NCI-H69 (cell line): Measurements from ENCODE around the gene CXCL17.
"Not testable (repeated sequence)": the region's sequence is repeated elsewhere in the genome, so short reads cannot be mapped to it uniquely, and the experiment has no call there.

ENCODE experiments used
- DNase-seq: peaks from one replicate; lab custom pipeline; 2025; lab: John Stamatoyannopoulos, UW

CXCL17 gene

GRCh38 chr19:42465827-42466280 is 23.1 kb upstream of the CXCL17 start:
- no peak for DNase-seq

- DNase-seq, result no peak
These were observed 19.1 kb upstream of the CXCL17 start for GRCh38 chr19:42461700-42462324.

- not testable (repeated sequence) for DNase-seq
These were observed 18.5 kb upstream of the CXCL17 start for GRCh38 chr19:42461231-42461630.

GRCh38 chr19:42459926-42460325 is 17.2 kb upstream of the CXCL17 start:
- no peak for DNase-seq

DNA sequence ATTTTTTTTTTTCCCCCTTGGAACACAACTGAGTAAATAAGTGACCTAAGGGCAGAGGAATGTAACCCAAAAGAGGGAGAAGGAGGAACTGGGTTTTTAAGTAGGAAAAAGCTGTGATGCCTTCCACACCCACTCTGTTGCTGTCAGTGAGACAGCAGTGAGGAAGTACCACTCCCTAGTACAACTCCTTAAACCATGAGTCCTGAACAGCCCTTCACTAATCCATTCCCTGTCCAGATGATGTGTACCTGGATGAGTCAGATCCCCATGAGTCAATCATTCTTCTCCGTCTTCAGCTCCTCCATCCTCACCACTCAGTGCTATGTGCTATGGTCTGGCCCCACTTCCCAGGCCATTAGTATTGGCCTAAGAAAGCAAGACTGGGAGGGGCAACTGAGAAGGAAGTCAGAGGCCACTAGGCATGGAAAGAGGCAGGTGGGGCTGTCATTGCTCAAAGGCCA is 12.9 kb upstream of the CXCL17 start:
- DNase-seq, result no peak

GRCh38 chr19:42455086-42455485 is 12.3 kb upstream of the CXCL17 start:
- DNase-seq, result no peak

- peak; percentile 25 for DNase-seq
These were observed 9.8 kb upstream of the CXCL17 start for GRCh38 chr19:42452590-42452989.

DNA sequence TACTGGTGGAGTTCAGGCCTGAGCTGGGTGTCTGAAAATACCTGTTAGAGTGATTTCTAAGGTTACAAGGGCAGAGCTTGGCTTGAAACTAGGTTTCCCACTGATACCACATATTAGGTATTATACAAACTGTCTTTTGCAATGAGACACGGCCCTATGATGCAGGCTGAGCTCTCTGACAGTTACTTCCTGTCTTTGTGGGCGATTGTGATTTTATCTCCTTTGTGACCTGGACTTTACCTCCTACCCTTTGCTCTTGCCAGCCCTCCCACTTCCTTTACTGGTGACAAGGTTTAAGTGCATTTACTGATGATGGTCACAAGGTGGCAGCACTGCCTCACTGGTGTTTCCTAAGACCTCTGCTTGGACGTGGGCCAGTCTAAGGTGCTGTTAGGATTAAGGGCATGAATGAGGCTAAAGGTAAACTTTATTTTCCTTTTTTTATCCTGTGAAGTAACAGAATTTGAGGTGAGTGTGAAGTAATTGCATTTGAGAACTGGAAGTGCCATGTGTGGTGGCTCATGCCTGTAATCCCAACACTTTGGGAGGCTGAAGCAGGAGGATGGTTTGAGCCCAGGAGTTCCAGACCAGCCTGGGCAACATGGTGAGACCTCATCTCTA is 7.7 kb upstream of the CXCL17 start:
- peak; percentile 89 for DNase-seq

DNA sequence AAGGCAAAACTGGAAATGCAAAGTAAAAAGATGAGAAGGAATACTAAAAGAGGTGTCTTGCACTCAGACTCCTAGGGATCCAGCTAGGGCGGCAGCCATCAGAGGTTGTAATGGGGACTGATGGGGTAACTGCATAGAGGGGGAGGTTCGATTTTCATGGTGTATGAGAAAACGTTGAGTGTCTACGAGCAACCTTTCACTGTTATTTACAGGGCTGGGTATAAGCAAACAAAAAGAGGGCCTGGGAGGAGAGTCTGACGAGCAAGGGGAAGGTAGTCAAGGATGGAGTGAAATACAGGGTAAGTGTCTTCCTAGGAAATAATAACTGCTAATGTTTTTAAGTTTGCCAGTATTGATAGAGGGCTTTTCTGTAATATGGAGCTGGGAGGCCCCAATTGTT is 5.6 kb upstream of the CXCL17 start:
- DNase-seq, result not testable (repeated sequence)

- DNase-seq, result no peak
These were observed 3.2 kb upstream of the CXCL17 start for GRCh38 chr19:42445948-42446347.

DNA sequence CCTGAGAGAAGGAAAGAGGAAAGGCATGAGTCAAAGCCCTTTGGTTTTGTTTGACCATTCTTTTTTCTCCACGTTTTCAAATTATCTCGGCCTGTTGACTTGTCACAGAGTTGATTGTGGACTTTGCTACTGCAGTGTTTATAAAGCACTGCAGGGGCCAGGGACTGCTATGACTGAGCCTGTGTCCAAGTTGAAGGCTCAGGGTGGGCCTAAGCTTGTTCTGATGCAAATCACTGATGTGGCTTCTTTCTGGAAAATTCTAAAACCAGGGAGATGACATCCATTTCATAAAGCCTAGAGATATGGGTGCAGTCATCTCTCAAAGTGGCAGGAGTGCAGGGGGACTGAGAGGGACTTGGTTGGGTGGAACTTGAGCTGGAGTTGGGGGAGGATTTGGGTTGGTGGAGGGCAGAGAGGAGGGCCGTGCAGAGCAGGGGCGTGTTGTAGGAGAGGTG is 1.2 kb upstream of the CXCL17 start:
- DNase-seq, result peak; percentile 89

GRCh38 chr19:42441049-42441445 is 1.7 kb downstream of the CXCL17 start:
- DNase-seq, result peak; percentile 37

DNA sequence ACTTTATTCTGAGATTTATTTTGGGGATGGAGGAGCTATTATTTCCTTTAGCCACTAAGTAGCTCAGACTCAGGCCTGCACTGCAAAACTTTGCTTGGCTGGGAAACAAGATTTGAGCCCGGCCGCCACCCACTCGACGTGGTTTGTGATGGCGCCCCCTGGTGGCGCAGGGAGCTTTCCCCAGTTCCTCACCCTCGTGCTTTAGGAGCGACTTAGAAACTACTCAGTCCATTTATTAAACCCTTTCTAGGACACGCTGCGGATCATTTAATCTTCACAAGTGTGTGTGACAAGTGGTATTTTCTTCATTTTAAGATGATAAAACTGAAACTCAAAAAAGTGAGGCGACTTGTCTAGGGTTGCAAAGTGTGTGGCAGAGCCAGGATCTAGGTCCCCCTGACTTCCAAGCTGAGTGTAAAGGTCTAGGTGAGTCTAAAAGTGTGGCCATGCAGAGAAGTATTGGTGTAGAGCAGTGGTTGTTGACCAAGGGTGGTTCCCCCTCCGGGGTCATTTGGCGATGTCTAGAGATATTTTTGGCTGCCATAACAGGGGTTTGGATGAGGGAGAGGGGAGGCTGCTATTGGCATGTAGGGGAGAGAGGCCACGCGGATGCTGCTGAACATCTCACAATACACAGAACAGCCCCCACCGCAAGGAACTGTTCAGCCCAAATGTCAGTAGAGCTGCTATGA is 2.2 kb downstream of the CXCL17 start:
- DNase-seq, result peak; percentile 82

GRCh38 chr19:42436006-42436405 is 6.7 kb downstream of the CXCL17 start:
- DNase-seq, result peak; percentile 59

GRCh38 chr19:42435316-42435715 is 7.4 kb downstream of the CXCL17 start:
- no peak for DNase-seq

- peak; percentile 86 for DNase-seq
These were observed 9.1 kb downstream of the CXCL17 start for GRCh38 chr19:42433503-42434260.

DNA sequence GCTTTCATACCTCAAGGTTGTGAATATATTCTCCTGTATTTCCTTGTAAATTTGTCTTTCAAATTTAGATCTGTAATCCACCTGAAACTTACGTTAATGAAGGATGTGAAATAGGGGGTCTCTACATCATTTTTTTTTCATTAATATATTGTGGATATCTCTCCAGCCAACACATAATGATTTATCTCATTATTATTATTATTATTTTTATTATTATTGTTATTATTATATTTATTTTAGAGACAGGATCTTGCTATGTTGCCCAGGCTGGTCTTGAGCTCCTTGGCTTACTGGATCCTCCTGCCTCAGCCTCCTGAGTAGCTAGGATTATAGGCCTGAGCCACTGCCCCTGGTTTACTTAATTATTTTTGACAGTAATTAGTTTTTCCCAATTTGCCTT is 11.3 kb downstream of the CXCL17 start:
- DNase-seq, result no peak

GRCh38 chr19:42428676-42429075 is 14.1 kb downstream of the CXCL17 start:
- no peak for DNase-seq

DNA sequence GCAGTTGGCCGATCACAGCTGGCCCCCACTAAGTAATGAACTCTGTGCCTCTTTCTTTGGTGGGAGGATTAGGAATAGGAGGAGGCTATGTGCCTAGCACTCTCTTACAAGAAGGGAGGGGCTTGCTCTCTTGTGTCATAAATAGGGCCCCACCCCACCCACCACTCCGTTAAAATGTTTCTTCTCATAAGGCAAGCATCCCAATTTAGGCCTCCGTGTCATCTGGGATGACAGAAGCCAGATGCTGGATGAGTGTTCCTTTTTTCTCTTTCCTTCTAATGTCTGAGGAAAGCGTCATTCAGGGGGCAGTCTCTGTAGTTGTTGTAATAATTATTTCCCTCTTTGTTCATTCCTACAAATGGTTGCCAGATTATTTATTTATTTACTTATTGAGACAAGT is 15.4 kb downstream of the CXCL17 start, which contains the start of gene LIPE:
TSS of gene LIPE (minus strand) at position 76 of the 400 bp plus-strand sequence. CDS start 239 bp downstream, outside the sequence.
- DNase-seq, result peak; percentile 22

- peak; percentile 92 for DNase-seq
These were observed 16.1 kb downstream of the CXCL17 start for GRCh38 chr19:42426643-42427042.

- peak; percentile 30 for DNase-seq
These were observed 18.0 kb downstream of the CXCL17 start for GRCh38 chr19:42424712-42425131.

- DNase-seq, result no peak
These were observed 18.4 kb downstream of the CXCL17 start for GRCh38 chr19:42424345-42424707.
